GDM1 (cell line): ENCODE measurements around the gene FAM180A.

Experiments used
- DNase-seq: peaks from one replicate; lab custom pipeline; 2025; lab: John Stamatoyannopoulos, UW

Gene FAM180A

DNA sequence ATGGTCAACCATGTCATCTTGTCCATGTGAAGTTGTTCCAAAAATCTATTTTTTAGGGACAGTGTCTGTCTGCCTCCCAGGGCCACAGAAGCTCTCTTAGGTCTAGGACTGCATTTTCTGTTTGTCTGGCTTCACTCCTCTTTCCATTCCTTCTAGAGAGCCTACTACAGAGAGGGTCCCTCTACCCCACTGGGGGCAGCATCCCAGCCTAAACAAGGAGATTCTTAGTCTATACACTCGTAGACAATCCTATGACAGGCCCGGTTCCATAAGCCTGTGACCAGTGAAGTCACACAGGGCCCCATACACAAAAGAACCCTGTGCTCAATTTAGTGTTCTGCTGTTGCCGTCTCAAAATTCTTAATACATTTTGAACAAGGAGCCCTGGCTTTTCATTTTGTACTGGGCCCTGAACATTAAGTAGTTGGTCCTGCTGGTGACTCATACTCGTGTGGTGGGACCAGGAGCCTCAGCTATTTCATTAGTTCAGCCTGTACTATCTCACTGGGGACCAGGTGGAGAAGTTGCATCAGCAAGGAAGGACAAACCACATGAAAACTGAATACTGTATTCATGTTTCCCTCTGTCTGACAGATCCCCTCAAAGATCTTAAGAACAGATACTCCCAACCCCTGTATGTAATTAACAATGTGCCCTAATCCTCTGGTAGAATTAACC, 23.5 kb upstream of the FAM180A start:
- DNase-seq = no peak

DNA sequence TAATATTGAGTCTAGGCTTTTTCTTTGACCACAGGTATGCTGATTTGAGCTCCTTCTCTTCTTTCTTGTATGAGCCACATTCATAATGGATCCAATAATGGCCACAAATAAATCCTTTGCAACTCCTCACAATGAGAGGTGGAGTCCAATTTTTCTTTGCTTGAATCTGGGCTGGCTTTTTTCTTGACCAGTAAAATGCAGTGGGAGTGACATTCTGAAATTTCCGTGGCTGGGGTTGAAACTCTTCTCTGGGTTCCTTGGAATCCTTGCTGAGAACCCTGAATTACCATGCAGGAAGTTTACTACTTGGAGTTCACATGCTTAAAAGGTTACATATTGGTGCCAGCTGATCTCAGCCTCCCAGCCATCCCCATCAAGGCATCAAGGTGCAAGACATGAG, 22.4 kb upstream of the FAM180A start:
- DNase-seq = no peak

DNA sequence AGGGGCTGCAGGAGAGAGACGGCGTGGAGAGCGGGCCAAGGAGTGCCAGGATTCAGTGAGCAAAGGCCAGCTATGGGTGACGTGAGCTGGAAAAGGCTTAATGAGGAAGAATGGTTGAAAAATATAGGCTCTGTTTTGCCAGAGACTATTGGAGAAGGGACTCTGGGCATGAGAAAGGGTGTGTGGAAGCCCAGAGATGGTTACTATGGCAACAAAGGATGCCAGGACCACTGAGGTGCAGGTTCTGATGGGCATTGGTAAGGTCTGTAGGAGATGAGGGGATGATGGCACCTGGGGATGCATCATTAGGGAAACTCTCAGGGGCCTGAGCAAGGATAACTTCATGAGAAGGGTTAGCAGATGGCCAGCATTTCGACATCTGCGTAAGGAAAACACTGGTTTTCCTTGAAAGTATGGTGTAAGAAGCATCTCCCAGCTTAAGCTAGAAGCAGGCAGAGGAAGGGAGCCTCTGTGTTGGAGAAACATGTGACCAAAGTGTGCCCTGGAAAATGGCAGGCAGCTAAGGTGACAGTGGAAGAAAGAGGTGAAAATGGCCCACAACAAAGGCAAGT, 21.6 kb upstream of the FAM180A start:
- DNase-seq = no peak

DNA sequence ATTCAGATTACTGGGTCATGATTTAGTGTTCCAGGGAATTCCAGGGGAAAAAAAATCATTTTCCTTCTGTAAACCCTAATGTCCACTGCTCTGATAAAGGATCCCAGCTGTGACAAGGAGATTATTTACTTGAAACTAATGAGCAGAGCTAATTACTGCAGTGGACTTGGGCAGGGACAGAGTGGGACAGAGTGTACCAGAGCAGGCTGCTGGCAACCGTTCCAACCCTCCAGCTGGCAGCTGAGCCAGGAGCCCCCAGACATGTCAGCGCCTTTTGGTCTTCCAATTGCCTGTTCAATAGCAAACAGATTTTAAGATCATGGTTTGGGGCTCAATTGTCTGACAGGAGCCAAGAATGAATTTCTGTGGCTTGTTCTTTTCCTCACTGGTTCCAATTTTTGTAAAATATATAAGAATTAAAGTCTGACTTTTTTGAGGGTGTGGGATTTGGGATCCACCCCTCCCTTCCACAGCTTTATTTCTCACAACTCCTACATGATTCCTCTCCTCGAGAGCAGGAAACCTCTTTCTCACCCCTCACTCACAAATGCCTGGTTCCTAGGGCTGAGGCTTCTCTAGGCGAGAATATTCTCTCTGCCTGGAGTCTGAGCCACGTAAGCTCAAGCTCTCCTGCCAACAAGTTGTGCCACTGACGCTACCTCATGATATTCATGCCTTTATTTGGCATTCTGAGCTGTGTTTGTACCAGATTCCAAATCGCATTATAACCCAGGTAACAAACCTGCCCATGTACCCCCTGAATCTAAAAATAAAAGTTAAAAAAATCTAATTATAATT, 20.6 kb upstream of the FAM180A start:
- DNase-seq = no peak

DNA sequence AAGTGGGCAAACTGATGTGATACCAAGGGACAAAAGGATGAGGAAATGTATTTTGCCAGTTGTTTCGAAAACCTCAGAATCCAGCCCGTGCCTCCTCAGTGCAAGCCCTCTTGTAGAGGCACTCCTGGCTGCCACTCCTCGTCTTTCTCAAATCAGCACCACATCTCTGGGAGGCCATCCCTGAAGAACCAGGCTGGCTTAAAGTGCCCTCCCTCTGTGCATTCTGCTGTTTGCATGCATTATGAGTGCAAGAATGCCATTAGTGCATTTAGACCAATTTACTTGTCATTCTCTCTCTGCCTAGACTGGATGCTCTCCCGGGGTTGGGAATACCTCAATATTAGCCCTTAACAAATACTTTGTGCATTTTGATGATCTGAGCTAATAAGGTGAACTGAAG, 19.9 kb upstream of the FAM180A start:
- no peak for DNase-seq

DNA sequence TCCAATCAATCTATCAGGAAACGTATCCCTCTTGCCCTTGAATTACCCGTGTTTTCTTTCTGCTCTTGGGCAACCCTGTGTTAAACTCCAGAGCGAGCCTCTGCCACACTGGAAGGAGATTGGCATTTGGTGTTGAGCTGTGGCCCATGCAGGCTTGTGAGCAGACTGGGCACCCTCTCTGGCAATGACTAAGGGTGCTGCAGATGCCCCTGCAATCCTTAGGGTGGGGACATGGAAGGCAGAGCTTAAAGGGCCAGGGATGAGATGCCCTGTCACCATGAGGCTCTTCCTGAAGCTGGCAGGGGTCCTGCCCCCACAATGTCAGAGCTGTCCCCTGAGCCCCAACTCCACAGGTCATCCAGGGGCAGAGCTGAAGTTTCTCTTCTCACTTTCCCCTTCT, 19.5 kb upstream of the FAM180A start:
- DNase-seq = no peak

DNA sequence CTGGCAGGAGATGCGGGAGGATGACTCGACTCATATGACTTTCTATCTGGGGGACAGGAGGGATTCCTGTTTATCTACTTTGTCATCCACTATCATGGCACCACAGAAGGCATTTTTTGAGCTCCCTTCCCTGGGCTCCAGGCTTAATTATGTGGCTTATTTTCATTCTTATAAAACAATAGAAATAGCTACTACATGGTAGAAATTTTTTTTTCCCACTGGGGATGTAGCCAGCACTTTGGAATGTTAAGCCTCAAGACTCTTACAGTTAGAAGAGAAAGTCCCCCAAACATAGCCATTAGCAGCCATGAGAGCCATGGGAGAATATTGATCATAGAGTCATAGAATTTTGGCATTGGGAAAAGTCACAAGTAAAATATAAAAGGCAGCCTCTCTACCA, 14.6 kb upstream of the FAM180A start:
- no peak for DNase-seq

DNA sequence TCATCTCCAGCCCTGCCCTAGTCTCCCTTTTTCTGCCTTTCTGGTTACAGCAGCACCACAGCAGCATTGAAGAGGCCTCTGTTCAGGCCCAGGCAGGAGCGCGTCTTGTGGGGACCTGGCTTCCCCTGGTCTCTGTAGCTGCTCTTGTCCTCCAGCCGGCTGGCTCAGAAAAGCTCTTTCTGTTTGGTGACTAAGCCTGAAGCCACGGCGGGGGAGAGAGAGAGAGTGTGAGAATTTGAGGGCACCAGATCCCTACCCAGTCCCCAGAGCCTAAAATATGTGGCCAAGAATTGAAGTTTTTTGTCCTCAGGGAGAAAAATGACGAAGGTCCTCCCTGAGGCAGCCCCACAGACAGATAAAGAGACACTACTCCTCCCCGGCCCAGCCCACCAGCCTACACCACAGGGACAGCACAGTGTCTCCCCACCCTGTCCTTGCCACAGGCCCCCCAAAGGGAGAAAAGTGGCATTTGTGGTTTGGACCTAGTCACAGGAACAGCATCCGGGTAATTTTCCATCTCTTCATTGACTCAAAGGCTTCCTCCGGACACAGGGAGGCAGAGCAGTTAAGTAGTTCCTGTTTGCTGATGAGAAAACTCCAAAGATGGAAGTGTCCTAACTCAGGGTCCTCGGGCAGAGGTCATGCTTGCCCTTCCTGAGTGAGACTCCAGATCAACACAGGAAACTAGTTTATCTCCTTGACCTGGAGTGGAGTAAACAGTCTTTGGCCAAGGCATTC, 13.3 kb upstream of the FAM180A start:
- no peak for DNase-seq

DNA sequence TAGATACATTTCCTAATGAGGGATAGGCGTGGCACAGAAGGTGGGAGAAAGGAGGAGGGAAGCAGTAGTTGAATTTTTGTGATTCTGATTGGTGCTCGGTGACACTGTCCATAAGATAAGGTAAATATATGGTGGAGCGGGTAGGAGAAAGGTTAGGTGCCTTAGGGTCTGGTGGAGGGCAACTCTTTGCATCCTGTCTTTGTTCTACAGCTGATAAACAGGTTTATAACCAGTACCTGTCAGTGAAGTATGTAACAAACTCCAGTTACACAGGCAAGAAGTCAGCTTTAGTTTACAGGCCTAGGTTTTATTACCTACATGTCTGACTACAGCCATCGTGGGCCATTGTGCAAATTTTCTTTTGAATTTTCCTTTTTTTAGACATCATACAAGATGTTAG, 10.9 kb upstream of the FAM180A start:
- DNase-seq = no peak

DNA sequence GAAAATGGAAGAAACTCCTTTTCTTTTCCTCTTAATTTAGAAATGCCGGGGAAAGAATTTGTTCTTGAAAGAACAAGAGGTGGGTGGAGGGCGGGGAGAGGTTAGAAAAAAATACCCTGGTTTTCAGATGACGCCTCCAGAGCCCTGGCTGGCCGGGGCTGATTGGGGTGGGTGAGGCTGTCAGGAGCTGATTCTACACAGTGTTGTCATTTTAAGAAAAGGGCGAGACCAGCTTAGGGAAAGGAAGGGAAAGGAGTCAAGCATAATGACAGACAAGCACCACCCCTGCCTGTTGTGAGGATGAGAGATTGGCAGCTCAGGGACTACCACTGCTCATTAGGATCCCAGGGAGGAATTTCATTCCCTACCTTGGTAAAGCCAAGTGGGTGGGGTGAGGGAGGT, 9.9 kb upstream of the FAM180A start:
- no peak for DNase-seq

DNA sequence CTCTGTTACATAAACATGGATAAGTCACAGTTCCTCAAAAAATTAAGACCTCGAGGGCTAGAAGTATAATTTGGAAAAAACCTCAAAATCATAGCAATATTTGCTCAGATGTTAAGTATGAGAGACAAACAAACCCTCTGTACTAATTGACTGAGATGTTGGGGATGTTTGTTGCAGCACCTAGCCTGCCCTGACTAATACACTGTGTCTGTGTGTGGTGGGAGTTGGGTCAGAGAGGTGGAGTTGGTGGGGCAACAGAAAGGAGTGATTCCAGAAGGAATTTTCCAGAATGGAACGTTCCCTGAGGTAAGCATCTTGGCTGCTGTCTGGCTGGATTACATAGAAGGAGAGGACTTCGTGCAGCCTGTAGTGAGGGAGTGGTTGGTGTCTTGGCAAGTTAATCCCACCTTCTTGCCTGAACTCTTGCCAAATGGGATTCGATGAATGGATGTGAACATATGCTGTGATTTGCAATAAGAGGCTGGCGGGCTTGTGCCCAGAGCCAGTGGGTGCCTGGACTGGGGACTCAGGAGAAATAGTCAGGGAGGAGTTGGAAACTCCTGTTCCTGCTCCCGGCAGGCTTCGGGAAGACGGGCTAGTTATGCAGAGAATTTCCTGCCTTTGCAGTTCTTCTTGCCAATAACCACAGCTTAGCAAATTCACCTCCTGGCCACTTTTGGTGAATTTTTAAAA, 9.3 kb upstream of the FAM180A start:
- no peak for DNase-seq

DNA sequence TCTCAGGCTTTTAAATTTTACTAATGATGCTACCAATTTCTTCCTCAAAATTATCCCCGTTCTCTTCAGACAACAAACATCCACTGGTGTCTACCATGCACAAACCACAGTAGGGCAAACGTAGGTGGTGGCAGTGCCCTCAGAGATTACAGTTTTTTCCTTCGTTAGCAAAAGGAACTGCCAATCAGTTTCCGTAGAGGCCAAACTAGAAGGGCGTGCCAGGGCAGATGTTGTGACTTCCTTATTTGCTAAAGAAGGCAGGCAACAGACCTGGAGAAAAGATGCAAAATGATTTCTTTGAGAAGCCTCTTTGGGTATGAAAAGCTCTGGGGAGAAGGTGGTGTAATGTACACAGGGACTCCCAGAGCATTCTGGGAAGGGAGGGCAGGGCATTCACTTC, 7.6 kb upstream of the FAM180A start:
- no peak for DNase-seq

DNA sequence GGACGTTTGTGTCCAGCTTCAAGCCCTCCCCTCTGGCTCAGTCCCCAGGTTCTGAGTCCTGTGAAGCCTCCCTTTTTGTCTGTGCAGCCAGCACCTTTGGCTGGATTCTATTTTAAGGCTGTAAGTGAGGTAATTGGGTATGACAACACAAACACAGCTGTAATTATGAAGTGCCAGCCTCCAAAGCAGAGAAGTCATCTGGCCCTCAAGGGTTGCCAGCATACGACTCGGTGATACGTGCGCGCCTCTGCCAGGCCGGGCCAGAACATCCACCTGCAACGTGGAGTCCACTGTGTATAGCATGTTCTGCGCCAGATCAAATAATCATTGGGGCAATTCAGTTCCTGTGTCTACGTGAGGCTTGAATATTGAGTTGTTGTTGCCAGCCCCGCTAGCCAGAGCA, 6.7 kb upstream of the FAM180A start:
- DNase-seq = no peak

DNA sequence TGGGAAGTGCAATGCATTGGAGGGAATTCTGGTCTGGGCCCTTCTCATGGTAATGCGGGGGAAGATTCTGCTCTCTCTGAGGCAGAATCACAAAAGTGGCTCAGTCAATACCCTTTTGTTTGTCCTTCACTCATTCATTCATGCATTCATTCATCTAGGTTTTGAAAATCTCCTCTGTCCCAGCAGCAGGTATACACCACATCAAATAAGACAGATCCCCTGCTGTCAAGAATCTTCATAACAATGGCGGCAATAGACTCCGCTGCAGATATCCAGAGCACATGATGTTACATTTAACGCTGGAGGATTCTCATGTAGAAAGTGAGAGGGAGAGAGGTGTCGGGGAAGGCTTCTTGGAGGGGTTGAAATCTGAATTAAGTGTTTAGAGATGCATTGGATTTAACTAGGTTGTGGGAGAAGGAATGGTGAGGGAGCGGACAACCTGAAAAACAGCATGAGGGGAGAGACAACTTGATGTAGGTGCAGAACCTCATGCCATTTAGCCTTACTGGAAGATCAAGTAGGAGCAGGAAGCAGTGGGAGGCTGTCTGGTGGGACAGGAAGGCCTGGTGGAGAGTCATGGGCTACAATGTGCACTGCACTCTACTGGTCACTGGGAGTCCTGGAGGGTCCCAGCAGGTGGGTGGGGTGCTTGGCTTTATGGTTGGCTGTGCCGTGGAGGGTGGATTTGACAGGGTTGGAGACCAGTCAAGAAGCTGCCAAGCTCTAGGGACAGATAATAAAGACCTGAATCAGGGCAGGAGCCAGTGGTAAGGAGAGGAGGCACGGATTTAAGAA, 5.2 kb upstream of the FAM180A start:
- DNase-seq = no peak

DNA sequence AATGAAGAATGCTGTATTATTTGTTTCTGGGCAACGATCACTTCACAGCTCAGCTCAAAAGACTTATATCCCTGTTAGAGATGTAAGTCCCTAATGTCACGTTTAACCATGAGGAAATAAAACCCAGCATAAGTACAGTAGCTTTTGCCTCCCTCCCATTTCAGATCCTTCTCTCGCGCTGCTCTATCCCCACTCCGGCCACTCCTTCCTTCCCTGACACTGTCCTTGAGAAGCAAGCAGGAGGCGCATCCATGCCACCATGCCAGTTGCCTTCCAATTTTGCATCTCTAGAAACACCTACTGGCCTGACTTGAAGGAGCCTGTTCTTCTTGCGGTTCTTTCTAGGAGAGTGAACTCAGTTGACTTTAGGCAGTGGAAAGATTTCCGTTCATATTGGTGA, 1.2 kb downstream of the FAM180A start:
- no peak for DNase-seq

DNA sequence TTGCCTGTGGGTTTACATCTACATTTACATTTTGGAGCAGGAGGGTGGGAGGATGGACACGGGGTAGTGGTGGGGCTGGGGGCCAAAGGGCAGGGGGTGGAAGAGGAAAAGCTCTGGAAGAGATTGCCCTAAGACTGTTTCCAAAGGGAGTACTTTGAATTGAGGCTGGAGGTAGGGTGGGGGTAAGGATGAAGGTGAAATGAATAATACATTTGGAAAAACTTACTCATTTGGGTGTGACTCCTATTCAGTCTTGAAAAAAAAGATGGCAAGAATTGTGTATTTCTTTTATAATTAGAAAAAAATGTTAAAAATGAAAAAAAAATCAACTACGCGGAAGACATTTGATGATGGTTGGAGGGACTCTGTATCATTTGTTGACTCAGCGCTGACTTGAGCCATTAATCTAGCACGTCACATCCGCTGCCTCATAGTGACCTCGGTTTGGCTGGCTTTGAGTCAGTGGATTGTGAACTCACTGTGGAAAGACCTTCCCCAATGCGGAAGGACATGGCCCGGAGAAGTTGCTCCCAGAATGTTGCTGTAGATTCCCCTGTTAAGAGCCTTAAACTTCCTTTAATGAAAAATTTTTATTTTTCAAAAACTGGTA, 2.8 kb downstream of the FAM180A start:
- no peak for DNase-seq

DNA sequence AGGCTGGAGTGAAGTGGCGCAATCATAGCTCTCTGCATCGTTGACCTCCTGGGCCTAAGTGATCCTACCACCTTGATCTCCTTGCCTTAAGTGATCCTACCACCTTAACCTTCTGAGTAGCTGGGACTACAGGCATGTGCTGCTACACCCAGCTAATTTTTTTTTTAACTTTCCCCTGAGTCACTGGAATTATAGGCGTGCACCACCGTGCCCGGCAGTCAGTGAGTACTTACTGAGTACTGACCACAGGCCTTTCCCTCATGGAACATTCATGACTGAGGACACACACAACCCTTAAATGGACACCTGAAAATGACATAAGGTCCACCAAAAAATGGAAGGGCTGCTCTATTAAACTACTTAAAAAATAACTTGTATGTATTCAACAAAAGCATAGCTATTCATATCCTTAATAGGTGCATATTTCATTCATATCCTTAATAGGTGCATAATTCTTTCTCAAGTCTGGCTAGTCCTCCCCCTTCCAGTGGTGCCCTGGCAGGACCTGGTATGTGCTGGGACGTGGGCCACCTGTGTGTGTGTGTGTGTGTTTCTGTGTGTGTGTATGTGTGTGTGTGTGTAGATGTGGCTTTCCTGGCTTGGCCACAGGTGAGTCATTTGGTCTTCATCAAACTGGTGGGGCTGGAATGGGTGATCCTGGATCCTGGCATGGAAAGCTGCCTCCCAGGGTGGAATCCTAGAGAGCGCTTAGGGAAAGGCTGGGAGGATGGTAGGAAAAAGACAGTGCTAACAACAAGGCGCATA, 3.5 kb downstream of the FAM180A start:
- DNase-seq = no peak

DNA sequence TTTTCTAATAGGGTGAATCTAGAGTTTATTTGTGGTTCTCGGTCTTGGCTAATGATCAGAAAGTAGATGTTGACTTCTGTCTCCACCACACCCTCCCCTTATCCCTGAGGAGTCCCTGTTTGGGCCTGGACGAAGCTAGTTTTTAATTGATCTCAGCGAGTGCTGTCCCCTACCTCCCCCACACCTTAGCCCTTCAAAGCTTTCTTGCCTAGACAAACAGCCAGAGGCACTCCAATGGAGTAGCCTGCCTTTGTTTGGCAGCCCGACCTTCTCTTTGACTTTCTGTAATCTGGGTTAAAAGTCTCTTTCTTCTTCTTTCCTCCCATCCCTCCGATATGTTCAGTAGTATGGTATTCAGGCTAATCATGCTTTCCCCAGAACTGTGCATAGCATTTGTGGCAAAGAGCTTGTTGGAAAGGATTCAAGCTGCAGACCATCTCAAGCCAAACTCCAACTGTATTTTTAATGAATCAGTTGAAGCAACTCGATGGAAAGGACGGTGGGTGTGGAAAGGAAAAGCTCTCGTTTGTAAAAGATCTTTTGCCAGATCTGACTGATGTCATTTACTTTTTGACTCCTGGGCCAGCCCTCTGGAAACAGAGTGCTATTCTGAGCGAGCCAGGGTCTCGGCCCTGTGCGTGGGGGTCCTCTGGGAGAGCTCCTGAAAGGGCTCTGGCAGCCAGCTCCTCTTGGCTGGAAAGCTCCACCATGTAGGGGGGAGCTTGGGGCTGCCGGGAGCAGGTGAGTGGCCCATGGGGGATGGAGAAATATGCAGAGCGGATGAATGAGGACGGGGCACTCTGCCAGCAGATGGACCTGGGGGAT, 4.5 kb downstream of the FAM180A start:
- no peak for DNase-seq

DNA sequence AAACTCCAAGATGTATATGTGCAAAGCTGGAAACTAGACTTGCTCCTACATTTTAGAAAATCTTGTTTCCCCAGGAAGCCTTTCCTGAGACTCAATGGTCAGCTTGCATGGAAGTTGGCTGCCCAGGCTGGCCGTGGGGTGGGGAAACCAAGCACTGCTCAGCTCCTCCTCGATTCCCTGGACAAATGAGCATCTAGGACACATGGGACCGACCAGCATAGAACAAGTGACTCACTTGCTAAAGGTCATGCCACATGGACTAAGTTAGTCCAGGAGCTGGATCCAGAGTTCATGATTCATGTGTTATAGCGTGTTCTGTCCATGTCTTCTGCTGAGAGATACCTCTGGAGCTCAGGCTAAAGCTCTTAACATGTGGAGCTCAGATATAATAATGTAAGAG, 6.2 kb downstream of the FAM180A start:
- no peak for DNase-seq
